B cell (primary cell): ENCODE measurements around the gene DBP.

Experiments used
- EZH2 ChIP-seq: IDR thresholded peaks from 2 replicates; pipeline ENCODE4 v1.6.1; 2012; ENCODE audit warnings: borderline replicate concordance, low read depth, mild to moderate bottlenecking, moderate library complexity, low read length; ENCODE audit not compliant: insufficient read depth, poor library complexity, severe bottlenecking
- TF ChIP-seq, protein P1 (sequence below): fragments of 200-600 bp; IDR thresholded peaks from one replicate; pipeline ENCODE4 v1.8.0; 2022; ENCODE audit warnings: antibody characterized with exemption, mild to moderate bottlenecking

DNA sequence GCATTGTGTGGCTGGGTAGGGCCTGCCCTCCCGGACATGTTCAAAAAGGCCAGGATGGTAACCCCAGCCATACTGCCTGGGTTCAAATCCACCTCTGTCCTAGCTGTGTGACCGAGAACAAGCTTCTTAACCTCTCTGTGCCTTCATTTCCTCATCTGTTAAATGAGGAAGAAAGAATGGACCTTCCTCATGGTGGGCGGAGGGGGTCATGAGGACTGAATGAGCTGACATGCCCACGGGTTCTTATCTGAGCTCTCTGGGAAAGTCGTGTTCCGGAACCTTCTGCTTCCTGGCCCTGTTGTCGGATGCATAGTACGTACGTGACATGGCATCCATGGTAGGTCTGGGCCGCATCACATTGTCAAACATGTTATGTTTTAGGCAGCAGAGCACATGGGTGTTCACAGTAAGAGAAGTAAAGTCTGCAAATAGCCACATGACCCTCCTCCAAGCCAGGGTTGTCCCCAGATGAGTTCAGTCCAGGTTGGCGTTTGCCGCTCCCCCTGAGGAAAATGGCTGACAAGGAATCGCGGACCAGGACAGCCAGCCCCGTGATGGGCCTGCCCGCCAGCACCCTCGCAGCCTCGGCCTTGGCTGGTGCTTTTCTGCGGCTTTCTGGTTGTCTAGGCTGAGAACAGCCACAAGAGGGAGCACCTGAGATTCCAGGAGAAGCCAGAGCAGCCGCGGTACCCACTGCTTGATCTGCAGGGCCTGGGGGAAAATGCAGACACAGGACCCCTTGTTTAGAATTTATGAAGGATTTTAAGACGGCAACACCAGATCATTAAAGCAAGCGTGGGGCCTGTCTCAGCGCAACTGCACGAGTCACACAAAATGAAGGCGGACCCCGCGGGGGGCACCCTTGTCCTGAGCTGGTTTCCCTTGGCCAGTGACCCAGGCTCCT lies 38.0 kb upstream of the DBP start:
- TF ChIP-seq, protein P1, sequence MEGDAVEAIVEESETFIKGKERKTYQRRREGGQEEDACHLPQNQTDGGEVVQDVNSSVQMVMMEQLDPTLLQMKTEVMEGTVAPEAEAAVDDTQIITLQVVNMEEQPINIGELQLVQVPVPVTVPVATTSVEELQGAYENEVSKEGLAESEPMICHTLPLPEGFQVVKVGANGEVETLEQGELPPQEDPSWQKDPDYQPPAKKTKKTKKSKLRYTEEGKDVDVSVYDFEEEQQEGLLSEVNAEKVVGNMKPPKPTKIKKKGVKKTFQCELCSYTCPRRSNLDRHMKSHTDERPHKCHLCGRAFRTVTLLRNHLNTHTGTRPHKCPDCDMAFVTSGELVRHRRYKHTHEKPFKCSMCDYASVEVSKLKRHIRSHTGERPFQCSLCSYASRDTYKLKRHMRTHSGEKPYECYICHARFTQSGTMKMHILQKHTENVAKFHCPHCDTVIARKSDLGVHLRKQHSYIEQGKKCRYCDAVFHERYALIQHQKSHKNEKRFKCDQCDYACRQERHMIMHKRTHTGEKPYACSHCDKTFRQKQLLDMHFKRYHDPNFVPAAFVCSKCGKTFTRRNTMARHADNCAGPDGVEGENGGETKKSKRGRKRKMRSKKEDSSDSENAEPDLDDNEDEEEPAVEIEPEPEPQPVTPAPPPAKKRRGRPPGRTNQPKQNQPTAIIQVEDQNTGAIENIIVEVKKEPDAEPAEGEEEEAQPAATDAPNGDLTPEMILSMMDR = peak; percentile 86
- TF ChIP-seq EZH2 = no peak
